ENCODE data around the gene ABCD1. TPM values are rescaled to one million over a fixed set of nuclear protein-coding genes. Genes with fewer than 3 reads are reported as not detected.

The ABCD1 gene
- total RNA-seq, 1 donor from 2014 or later: 8.0 TPM

DNA sequence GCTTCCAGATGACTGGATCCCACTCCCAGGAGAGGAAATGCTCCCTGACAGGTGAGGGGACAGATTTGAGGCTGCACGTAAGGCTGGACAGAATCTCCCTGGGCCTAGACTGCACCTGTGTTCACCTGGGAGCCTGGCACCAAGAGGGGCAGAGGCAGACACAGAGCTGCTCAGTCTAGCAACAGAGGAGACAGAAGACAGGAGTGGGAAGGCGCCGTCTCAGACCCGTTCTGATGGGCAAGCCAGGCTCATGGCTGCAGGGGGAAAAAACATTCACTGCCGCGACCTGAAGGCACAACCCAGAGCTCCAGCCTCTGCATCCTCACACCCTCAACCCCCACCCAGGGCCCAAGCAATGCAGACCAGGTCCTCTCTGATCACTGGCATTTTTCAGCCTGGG is 17.2 kb upstream of the ABCD1 start:
- Mint-ChIP-seq H3K9me3 (no peaks in the 10 kb centered on the region), H3K36me3 (peaks cover 3% of the 10 kb centered on the region), H3K27me3 (no peaks in the 10 kb centered on the region)

DNA sequence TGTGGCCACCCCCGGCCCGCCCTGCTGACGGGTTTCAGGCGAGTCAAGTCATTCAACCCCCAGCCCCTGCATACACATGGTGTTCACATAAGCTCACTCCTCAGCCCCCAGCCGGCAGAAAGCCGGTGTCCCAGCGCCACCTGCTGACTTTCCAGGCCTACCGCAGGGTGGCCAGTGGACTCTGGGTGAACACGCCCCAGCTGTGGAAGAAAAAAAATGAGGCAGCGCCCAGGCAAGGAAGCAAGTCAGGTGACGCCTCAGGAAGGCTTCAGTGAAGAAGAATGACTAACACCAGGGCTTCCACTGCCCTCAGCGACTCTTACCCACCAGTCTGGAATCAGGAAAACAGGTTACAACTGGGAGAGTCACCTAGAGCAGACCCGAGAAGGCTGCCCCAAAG is 16.2 kb upstream of the ABCD1 start:
- no peaks in the 10 kb centered on the region for H3K9me3 Mint-ChIP-seq
- peaks cover 6% of the 10 kb centered on the region for H3K36me3 Mint-ChIP-seq
- H3K4me1 Mint-ChIP-seq (ENCODE audit: unreplicated experiment): peaks cover 10% of the 10 kb centered on the region
- H3K27ac Mint-ChIP-seq: peak overlapping the region; percentile 77
- peak overlapping the region; percentile 34 for H3K4me3 Mint-ChIP-seq
- no peak for DNase-seq (ENCODE audit: extremely low spot score, unreplicated experiment)
- no peaks in the 10 kb centered on the region for H3K27me3 Mint-ChIP-seq
- TF ChIP-seq, protein P1, sequence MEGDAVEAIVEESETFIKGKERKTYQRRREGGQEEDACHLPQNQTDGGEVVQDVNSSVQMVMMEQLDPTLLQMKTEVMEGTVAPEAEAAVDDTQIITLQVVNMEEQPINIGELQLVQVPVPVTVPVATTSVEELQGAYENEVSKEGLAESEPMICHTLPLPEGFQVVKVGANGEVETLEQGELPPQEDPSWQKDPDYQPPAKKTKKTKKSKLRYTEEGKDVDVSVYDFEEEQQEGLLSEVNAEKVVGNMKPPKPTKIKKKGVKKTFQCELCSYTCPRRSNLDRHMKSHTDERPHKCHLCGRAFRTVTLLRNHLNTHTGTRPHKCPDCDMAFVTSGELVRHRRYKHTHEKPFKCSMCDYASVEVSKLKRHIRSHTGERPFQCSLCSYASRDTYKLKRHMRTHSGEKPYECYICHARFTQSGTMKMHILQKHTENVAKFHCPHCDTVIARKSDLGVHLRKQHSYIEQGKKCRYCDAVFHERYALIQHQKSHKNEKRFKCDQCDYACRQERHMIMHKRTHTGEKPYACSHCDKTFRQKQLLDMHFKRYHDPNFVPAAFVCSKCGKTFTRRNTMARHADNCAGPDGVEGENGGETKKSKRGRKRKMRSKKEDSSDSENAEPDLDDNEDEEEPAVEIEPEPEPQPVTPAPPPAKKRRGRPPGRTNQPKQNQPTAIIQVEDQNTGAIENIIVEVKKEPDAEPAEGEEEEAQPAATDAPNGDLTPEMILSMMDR (conservative IDR thresholded peaks at IDR 0.05): peak; percentile 75

More for the DNA sequence above, 17.2 kb upstream of the ABCD1 start:
- no peak overlapping the region for H3K4me3 Mint-ChIP-seq
- TF ChIP-seq, protein P1 (conservative IDR thresholded peaks at IDR 0.05): no peak
- H3K4me1 Mint-ChIP-seq (ENCODE audit: unreplicated experiment): peaks cover 10% of the 10 kb centered on the region
- H3K27ac Mint-ChIP-seq: no peak overlapping the region
- no peak for DNase-seq (ENCODE audit: extremely low spot score, unreplicated experiment)

DNA sequence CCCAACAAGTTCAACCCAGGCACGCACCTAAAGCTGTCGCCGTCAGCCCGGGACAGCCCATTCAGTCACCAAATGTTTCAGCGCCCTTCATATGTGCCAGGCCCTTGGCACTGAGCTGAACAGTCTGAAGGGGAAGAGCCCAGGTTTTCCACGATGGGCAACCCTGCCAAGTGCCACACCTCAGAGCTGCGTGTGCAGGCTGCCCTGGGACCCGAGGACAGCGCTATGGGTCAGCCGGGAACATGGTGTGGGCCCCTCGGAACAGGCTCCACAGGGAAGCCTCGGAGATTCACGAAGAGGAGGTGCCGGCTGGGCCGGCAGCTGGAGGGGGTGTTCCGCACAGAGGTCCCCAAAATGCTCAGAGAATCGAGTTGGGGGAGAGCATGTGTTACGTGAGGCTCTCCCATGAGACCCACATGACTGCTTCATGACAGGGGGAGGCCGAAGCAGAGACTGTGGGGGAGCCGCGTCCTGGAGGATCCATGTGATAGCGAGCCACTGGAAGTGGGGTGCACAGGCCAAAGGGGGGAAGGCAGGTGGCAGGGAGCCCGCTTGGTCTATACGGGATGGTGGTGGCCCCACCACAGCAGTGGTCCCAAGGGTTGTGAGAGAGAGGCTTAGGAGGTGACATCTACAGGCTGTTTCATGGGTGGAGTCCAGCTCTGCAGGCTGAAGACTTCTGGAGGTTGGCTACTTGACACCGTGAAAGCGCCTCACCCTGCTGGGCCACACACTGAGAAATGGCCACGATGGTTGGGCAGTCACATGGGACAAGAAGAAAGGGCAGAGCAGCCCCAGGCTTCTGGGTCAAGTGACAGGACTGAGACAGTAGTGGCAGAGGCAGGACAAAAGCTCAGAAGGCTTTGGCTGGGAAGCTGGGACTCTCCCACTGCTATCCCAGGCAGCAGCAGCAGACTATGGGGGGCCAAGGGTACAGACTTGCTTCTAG is 14.7 kb upstream of the ABCD1 start:
- no peaks in the 10 kb centered on the region for H3K27me3 Mint-ChIP-seq
- peaks cover 11% of the 10 kb centered on the region for H3K36me3 Mint-ChIP-seq
- no peak overlapping the region for H3K4me3 Mint-ChIP-seq
- no peak for DNase-seq (ENCODE audit: extremely low spot score, unreplicated experiment)
- H3K4me1 Mint-ChIP-seq (ENCODE audit: unreplicated experiment): peaks cover 10% of the 10 kb centered on the region
- H3K27ac Mint-ChIP-seq: no peak overlapping the region
- TF ChIP-seq, protein P1 (conservative IDR thresholded peaks at IDR 0.05): no peak
- no peaks in the 10 kb centered on the region for H3K9me3 Mint-ChIP-seq

DNA sequence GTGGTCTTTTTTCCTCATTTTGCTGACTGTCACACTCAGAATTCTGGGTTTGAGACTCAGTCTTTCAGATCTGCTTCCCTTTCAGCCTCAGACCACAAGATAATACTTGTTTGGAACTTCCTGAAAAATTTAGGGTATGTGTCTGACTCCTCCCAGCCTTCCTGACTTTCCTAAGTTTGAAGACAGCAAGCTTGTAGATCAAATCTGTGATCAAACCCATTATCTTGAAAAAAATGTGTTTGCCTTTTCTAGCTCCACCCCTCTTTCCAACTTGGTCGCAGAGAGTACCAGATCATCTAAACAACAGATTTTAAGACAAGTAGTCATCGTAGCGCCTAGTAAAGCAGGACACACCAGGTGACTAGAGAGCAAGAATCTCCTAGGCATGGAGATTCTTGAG is 10.4 kb upstream of the ABCD1 start:
- H3K9me3 Mint-ChIP-seq: no peaks in the 10 kb centered on the region
- H3K36me3 Mint-ChIP-seq: peaks cover 16% of the 10 kb centered on the region
- H3K4me3 Mint-ChIP-seq: no peak overlapping the region
- no peak for DNase-seq (ENCODE audit: extremely low spot score, unreplicated experiment)
- no peaks in the 10 kb centered on the region for H3K27me3 Mint-ChIP-seq
- TF ChIP-seq, protein P1 (conservative IDR thresholded peaks at IDR 0.05): no peak
- no peak overlapping the region for H3K27ac Mint-ChIP-seq
- H3K4me1 Mint-ChIP-seq (ENCODE audit: unreplicated experiment): no peaks in the 10 kb centered on the region

DNA sequence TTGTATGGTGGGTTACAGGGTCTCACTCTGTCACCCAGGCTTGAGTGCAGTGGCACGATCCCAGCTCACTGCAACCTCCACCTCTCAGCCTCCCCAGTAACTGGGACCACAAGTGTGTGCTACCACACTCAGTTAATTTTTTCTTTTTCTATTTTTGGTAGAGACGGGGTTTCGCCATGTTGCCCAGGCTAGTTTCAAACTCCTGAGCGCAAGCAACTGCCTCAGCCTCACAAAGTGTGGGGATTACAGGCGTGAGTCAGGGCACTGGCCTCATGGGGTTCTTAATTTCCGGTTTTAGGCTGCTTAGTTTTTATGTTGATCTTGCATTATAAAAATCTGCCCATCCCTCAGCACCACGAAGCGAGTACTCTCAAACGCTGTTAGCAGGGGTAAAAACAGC is 7.2 kb upstream of the ABCD1 start:
- no peaks in the 10 kb centered on the region for H3K9me3 Mint-ChIP-seq
- no peak for DNase-seq (ENCODE audit: extremely low spot score, unreplicated experiment)
- H3K27me3 Mint-ChIP-seq: no peaks in the 10 kb centered on the region
- TF ChIP-seq, protein P1 (conservative IDR thresholded peaks at IDR 0.05): no peak
- no peak overlapping the region for H3K27ac Mint-ChIP-seq
- H3K36me3 Mint-ChIP-seq: peaks cover 19% of the 10 kb centered on the region
- H3K4me1 Mint-ChIP-seq (ENCODE audit: unreplicated experiment): peaks cover 6% of the 10 kb centered on the region
- H3K4me3 Mint-ChIP-seq: no peak overlapping the region

Measured in type B pancreatic cell (in vitro differentiated cells).